ENCODE data around the gene ZRANB1.

DNA sequence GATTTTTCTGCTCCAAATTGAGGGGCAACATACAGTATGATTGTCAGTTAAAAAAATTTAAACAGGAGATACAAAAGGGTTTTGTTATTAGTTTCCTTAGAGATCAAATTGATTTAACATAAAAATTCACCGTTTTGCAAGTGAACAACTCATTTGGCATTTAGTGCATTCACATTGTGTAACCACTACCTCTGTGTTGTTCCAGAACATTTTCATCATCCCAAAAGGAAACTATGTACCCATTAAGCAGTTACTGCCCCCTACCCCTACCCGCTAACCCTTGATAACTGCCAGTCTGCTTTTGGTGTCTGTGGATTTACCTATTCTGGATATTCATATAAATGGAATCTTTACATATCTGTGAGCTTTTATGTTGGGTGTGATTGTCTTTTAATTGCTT is 3.1 kb downstream of the ZRANB1 start:
- TF ChIP-seq EZH2 (IDR thresholded peaks at IDR 0.05; ENCODE audit: borderline replicate concordance, low read length): no peak
- TF ChIP-seq, protein P1, sequence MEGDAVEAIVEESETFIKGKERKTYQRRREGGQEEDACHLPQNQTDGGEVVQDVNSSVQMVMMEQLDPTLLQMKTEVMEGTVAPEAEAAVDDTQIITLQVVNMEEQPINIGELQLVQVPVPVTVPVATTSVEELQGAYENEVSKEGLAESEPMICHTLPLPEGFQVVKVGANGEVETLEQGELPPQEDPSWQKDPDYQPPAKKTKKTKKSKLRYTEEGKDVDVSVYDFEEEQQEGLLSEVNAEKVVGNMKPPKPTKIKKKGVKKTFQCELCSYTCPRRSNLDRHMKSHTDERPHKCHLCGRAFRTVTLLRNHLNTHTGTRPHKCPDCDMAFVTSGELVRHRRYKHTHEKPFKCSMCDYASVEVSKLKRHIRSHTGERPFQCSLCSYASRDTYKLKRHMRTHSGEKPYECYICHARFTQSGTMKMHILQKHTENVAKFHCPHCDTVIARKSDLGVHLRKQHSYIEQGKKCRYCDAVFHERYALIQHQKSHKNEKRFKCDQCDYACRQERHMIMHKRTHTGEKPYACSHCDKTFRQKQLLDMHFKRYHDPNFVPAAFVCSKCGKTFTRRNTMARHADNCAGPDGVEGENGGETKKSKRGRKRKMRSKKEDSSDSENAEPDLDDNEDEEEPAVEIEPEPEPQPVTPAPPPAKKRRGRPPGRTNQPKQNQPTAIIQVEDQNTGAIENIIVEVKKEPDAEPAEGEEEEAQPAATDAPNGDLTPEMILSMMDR (conservative IDR thresholded peaks at IDR 0.05 in 1 of 2, IDR thresholded peaks at IDR 0.05 in 1 of 2; ENCODE audit: extremely low read depth in 1 of 2, insufficient read depth in 1 of 2, low read depth in 1 of 2, low read length in 2 of 2): no peak

Data from mammary epithelial cell (primary cell).